Peyer's patch (tissue), 4 donors: Measurements from ENCODE around the gene LCN10.

Experiments used
- CTCF ChIP-seq, 6 experiments: fragments of 450-650 bp in 4 of 6; fragments of 200-600 bp in 2 of 6; sonication (generic) in 1 of 6; IDR thresholded peaks; one replicate each; pipeline ENCODE4 v1.5.1; 2017 to 2019; ENCODE audit warnings: antibody characterized with exemption in 6 of 6, mild to moderate bottlenecking in 3 of 6, moderate library complexity in 1 of 6
- POLR2A ChIP-seq, 2 donors: fragments of 450-650 bp; IDR thresholded peaks; one replicate each; pipeline ENCODE4 v1.5.1; 2017; ENCODE audit warnings: antibody characterized with exemption in 2 of 2, mild to moderate bottlenecking in 2 of 2, moderate library complexity in 2 of 2

- TF ChIP-seq CTCF (IDR thresholded peaks at IDR 0.05) (no peak), POLR2A (IDR thresholded peaks at IDR 0.05) (no peak)
Observed at GRCh38 chr9:136718345-136719194, 24.2 kb downstream of the LCN10 start.
